Spleen (tissue), 11 donors: ENCODE results near the gene FCGR3B. TPM values are rescaled to one million over a fixed set of nuclear protein-coding genes. Genes with fewer than 3 reads are reported as not detected.
"Not testable (repeated sequence)": the region's sequence is repeated elsewhere in the genome, so short reads cannot be mapped to it uniquely, and the experiment has no call there.

Experiments used
- DNase-seq: peaks from one replicate; pipeline ENCODE4 v3.0.0-alpha.2; 2020
- H3K27ac ChIP-seq, 8 donors: fragments of 200-600 bp; sonication (generic) in 7 of 8; 1 replicate in 4 of 8; 2 replicates in 4 of 8; pipeline versions ENCODE4 v1.5.0 to v1.8.0; 2016 to 2021; ENCODE audit warnings: inconsistent platforms in 4 of 8, mild to moderate bottlenecking in 4 of 8, moderate library complexity in 1 of 8
- H3K27me3 ChIP-seq, 7 donors: fragments of 200-600 bp; sonication (generic) in 6 of 7; replicated peaks in 1 of 7; 1 replicate in 4 of 7; 2 replicates in 3 of 7; pipeline versions ENCODE4 v1.5.0 to v1.8.0; 2016 to 2021; ENCODE audit warnings: inconsistent platforms in 3 of 7, mild to moderate bottlenecking in 1 of 7
- H3K36me3 ChIP-seq, 6 donors: fragments of 200-600 bp; sonication (generic) in 5 of 6; 1 replicate in 4 of 6; 2 replicates in 2 of 6; pipeline versions ENCODE4 v1.5.0 to v1.8.0; 2016 to 2021; ENCODE audit warnings: inconsistent platforms in 2 of 6
- H3K4me1 ChIP-seq, 6 donors: fragments of 200-600 bp; sonication (generic) in 5 of 6; 1 replicate in 3 of 6; 2 replicates in 3 of 6; pipeline versions ENCODE4 v1.5.0 to v1.8.0; 2016 to 2021; ENCODE audit warnings: inconsistent platforms in 3 of 6
- H3K4me3 ChIP-seq, 8 donors: fragments of 200-600 bp; sonication (generic) in 7 of 8; 1 replicate in 4 of 8; 2 replicates in 4 of 8; pipeline versions ENCODE4 v1.5.0 to v1.8.0; 2016 to 2021; ENCODE audit warnings: inconsistent platforms in 4 of 8, mild to moderate bottlenecking in 4 of 8, moderate library complexity in 2 of 8
- H3K9me3 ChIP-seq, 8 donors: fragments of 200-600 bp; sonication (generic) in 7 of 8; 1 replicate in 4 of 8; 2 replicates in 4 of 8; pipeline versions ENCODE4 v1.5.0 to v1.8.0; 2016 to 2021; ENCODE audit warnings: inconsistent platforms in 4 of 8
- WGBS, 5 donors: extraction: QIAGEN DNeasy Blood & Tissue Kit in 3 of 5; methylation state at CpG; one replicate each; pipeline versions ENCODE4 v1.1.5 to v1.1.7; 2013 to 2018; 5-methylcytosine and 5-hydroxymethylcytosine counted together
- intact Hi-C: fragments of 100-400 bp; cut with DNase I; formaldehyde crosslinking; loops from one replicate; pipeline ENCODE4 v1.15.0; 2023; ENCODE audit warnings: low total_unique reads
- polyA plus RNA-seq, 3 donors: library from polyadenylated mRNA; stranded (reverse); fragments of 200-250 nt; gene quantifications; one replicate each; pipeline ENCODE4 v1.2.1, GENCODE V29; 2013
- total RNA-seq, 7 donors: library from RNA; depleted of rRNA in 3 of 7; stranded (reverse); fragments of >200 nt in 3 of 7; fragmentation: NEBNext Ultra II Directional in 4 of 7; extraction: Animal tissue kit (Norgen Biotek cat#: 25700) in 4 of 7; gene quantifications; one replicate each; pipeline versions ENCODE4 v1.1.0 to v1.2.1, GENCODE V29; 2016 to 2021
- TF ChIP-seq, protein P1 (sequence below), 11 experiments: fragments of 200-600 bp in 7 of 11; fragments of 450-650 bp in 4 of 11; sonication (generic) in 4 of 11; IDR thresholded peaks in 8 of 11; conservative IDR thresholded peaks in 3 of 11; 1 replicate in 7 of 11; 2 replicates in 4 of 11; pipeline versions ENCODE4 v1.4.0 to v1.8.0; 2016 to 2021; ENCODE audit warnings: antibody characterized with exemption in 11 of 11, inconsistent platforms in 4 of 11, mild to moderate bottlenecking in 1 of 11
- donor health status: healthy with polysubstance abuse.
- donor health status: DM: no; HTN: no; CAD: no; lungs with moderate emphysema.
- donor health status: DM: no; HTN: no; CAD: no.
- donor health status: Bipolar disorder and iron deficiency.
- donor health status: healthy.
- donor health status: DM: no; HTN: no; CAD: no.
- donor health status: DM: yes; HTN: yes; CAD: no.

The FCGR3B gene
- total and polyA plus RNA-seq, 10 donors, result 2.2 to 268 (median 92.5) TPM

DNA sequence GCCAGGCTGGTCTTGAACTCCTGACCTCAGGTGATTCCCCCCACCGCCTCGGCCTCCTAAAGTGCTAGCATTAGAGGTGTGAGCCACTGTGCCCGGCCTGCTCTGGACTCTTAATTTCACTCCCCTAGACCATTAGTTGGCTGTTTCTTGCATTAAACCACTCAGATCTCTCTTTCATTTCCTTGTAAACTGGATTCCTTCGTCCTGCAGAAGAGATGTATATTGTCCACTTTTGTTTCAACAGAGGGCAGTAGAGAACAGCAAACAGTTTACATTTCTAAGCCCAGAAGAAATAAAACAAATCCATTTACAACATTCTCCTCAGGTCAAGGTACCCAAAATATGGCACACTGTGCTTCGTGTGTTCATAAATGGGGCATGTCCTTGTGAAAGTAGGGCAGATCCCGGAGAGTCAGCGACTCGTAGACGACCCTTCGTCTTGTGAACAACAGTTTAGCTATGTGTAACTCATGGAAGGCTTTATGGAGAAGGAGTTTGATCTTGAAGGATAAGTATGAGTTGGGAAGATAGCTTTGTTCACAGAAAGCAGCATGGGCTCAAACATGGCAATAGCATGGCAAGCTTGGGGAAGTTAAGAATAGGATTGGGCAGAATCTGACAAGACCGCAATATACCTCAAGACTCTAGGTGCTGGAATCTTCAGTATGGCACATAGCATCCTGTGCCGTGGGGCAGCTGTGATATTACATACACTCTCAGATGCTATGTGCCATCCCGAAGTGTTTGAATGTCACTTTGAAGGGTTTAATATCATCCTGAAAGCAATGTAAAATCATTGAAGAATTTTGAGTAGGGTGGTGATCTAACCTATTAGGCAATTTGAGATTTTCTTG is 16.8 kb upstream of the FCGR3B start:
- H3K9me3 ChIP-seq, H3K36me3 ChIP-seq, H3K4me3 ChIP-seq, H3K27ac ChIP-seq, intact Hi-C loops, H3K27me3 ChIP-seq: not testable (repeated sequence)
- DNase-seq, result peak; percentile 71
- TF ChIP-seq, protein P1, sequence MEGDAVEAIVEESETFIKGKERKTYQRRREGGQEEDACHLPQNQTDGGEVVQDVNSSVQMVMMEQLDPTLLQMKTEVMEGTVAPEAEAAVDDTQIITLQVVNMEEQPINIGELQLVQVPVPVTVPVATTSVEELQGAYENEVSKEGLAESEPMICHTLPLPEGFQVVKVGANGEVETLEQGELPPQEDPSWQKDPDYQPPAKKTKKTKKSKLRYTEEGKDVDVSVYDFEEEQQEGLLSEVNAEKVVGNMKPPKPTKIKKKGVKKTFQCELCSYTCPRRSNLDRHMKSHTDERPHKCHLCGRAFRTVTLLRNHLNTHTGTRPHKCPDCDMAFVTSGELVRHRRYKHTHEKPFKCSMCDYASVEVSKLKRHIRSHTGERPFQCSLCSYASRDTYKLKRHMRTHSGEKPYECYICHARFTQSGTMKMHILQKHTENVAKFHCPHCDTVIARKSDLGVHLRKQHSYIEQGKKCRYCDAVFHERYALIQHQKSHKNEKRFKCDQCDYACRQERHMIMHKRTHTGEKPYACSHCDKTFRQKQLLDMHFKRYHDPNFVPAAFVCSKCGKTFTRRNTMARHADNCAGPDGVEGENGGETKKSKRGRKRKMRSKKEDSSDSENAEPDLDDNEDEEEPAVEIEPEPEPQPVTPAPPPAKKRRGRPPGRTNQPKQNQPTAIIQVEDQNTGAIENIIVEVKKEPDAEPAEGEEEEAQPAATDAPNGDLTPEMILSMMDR (IDR thresholded peaks at IDR 0.05 in 8 of 11, conservative IDR thresholded peaks at IDR 0.05 in 3 of 11), result peak in 9 of 11 experiments; percentile 14 to 56 (median 46)
- peaks cover 0 to 20% (median 2%) of the 10 kb centered on the region in 6 donors for H3K4me1 ChIP-seq
- 53 to 64% (median 57%) methylated on average over 11 to 12 of the region's 13 CpGs for WGBS, 5 donors

DNA sequence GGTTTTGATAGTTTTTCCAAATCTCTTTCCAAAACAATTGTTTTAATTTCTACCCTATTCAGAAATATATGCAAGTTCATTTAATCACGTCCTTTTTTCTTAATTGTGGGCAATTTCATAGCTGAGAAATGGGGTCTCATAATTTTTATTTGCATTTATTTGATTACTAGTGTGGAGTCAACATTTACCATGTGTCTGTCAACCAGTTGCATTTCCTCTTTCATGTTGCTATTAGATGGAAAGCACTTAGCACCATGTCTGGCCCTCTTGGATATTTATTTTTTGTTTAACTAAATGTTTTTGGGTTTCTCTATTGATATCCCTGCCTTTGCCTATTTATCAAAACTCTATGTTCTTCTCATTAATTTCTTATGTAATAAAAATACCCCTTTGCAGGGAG is 13.9 kb upstream of the FCGR3B start:
- H3K4me3 ChIP-seq, H3K9me3 ChIP-seq, intact Hi-C loops, H3K36me3 ChIP-seq, DNase-seq, H3K27me3 ChIP-seq: not testable (repeated sequence)
- H3K27ac ChIP-seq, result peak overlapping the region in 6 of 8 donors; percentile 74 to 88 (median 85)
- H3K4me1 ChIP-seq, result peaks cover 0 to 21% (median 2%) of the 10 kb centered on the region in 6 donors
- WGBS, 5 donors, result 64 to 81% (median 71%) methylated on average over 1 of the region's 1 CpG

DNA sequence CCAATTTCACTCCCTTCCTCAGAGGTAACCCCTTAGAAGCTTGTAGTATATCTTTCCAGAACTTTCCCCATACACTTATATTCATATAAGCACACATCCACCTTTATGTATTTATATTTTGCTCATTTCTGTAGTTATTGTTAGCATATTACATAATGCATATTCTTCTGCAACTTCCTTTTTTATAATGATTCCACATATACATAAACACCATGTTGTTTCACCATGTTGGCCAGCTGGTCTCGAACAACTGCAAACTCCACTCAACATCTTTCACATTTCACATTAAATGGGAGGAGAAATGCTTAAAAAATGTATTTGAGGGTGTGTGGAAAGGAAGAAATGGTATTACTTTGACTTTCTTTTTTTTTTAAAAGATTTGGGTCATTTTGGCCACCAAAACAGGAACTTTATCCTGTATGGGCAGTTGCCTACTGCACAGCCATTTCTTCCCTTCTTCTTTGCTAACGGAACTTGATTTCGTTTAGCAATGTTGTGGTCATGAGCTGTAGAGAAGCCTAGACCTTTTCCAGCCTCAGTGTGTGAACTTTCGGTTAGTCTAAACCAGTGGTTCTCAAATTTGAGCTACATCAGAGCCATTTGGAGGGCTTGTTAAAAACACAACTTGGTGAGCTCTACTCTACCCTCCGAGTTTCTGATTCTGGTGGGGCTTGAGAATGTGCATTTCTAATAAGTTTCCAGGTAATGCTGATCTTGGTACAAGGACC is 12.7 kb upstream of the FCGR3B start:
- intact Hi-C loops, H3K36me3 ChIP-seq, DNase-seq, H3K27me3 ChIP-seq, H3K9me3 ChIP-seq: not testable (repeated sequence)
- peaks cover 0 to 21% (median 2%) of the 10 kb centered on the region in 6 donors for H3K4me1 ChIP-seq
- 37 to 78% (median 51%) methylated on average over 3 to 5 of the region's 5 CpGs for WGBS, 5 donors
- H3K4me3 ChIP-seq, result peak overlapping the region in 1 of 8 donors; percentile 35
- H3K27ac ChIP-seq, result peak overlapping the region in 7 of 8 donors; percentile 69 to 88 (median 84)

DNA sequence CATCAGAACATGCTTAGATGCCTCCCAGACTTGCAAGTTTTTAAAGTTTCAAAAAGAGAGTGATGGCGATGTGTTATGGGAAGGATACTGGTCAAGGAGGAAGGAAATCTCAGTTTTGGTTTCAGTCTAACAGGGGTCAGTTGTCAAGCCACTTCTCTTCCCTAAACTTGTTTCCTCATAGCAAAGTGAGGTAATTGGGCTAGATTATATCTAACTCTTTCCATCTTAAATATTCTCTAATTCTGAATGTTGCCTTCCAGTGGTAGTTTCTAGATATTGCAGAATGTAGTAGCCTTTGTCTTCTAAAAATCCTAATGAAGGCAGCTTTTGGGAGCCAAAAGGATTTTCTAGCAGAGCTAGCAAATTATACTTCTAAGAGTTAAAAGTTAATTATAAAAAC is 11.7 kb upstream of the FCGR3B start:
- TF ChIP-seq, protein P1 (IDR thresholded peaks at IDR 0.05 in 8 of 11, conservative IDR thresholded peaks at IDR 0.05 in 3 of 11), result peak in 2 of 11 experiments; percentile 34 to 44
- 18 to 25% (median 22%) methylated on average over 1 of the region's 1 CpG; no CpG with 5 or more reads in 2 of the 5 donors for WGBS, 5 donors
- H3K9me3 ChIP-seq, DNase-seq, H3K27me3 ChIP-seq, intact Hi-C loops, H3K36me3 ChIP-seq: not testable (repeated sequence)
- Histone ChIP-seq H3K27ac (peak overlapping the region in 7 of 8 donors; percentile 69 to 88 (median 84)), H3K4me1 (peaks cover 0 to 19% (median 2%) of the 10 kb centered on the region in 6 donors), H3K4me3 (peak overlapping the region in 1 of 8 donors; percentile 27)

DNA sequence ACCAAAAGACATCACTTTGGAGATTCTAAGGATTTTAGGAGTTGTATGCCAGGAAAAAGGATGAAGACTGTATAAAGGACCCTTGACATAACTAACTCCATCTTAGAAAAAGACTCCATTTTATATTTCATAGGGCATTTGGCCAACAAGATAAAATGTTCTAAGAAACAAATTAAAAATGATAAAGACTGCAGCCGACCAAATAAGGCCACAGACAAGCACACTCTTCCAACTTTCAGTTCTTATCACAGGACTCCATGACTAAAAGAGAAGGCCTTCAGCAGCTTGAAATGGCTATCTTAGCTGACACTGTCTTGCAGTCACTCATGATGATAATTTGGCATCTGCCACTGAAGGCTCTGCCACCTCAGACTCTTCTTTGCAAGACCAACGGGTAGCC is 8.2 kb upstream of the FCGR3B start:
- H3K36me3 ChIP-seq, intact Hi-C loops, H3K27me3 ChIP-seq, H3K9me3 ChIP-seq, H3K4me1 ChIP-seq, H3K4me3 ChIP-seq, H3K27ac ChIP-seq, DNase-seq: not testable (repeated sequence)
- WGBS, 5 donors, result 80 to 100% (median 89%) methylated on average over 1 to 2 of the region's 2 CpGs

DNA sequence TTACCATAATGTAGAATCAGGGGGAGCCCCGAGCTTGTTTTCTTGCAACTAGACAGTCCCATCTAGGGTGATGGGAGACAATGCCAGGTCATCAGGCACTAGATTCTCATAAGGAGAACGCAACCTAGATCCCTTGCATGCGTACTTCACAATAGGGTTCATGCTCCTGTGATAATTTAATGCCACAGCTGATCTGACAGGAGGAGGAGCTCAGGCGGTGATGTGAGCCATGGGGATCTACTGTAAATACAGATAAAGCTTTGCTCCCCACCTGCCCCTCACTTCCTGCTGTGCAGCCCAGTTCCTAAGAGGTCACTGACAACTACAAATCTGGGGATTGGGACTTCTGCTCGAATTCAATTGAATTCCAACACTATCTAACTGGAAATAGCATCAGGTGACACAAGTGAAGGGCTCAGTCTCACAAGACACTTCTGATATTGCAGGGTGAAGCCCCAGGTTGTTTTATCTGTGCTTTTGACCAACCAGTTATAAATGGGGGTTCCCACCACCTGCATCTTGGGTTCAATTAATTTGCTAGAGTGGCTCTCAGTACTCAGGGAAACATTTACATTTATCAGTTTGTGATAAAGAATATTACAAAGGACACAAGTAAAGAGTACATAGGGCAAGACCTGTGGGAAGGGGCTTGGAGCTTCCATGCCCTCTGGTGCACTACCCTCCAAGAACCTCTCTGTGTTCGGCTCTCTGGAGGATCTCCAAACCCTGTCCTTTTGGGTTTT is 7.4 kb upstream of the FCGR3B start:
- DNase-seq, H3K4me1 ChIP-seq, H3K27me3 ChIP-seq, H3K27ac ChIP-seq, H3K36me3 ChIP-seq, H3K9me3 ChIP-seq, H3K4me3 ChIP-seq, intact Hi-C loops: not testable (repeated sequence)
- 53 to 96% (median 79%) methylated on average over 1 to 6 of the region's 6 CpGs for WGBS, 5 donors

DNA sequence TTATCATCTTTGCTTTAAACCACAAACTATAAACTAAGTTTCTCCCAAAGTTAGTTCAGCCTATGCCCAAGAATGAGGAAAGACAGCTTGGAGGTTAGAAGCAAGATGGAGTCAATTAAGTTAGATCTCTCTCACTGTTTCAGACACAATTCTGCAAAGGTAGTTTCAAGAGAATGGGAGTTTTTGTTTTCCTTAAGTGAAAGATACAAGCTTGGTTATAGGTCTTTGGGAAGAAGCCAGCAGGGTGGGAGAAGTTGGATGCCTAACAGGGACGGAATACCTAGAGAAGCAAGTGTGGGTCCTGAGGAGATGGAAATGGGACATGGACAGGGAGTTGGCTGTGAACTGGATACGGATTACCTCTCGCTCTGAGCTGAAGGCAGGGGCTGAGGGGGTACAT is 6.0 kb upstream of the FCGR3B start:
- peak overlapping the region in 2 of 8 donors; percentile 32 to 82 for H3K27ac ChIP-seq
- 78 to 98% (median 96%) methylated on average over 3 of the region's 3 CpGs for WGBS, 5 donors
- H3K9me3 ChIP-seq, intact Hi-C loops, H3K4me1 ChIP-seq, H3K4me3 ChIP-seq, DNase-seq, H3K27me3 ChIP-seq, H3K36me3 ChIP-seq: not testable (repeated sequence)

DNA sequence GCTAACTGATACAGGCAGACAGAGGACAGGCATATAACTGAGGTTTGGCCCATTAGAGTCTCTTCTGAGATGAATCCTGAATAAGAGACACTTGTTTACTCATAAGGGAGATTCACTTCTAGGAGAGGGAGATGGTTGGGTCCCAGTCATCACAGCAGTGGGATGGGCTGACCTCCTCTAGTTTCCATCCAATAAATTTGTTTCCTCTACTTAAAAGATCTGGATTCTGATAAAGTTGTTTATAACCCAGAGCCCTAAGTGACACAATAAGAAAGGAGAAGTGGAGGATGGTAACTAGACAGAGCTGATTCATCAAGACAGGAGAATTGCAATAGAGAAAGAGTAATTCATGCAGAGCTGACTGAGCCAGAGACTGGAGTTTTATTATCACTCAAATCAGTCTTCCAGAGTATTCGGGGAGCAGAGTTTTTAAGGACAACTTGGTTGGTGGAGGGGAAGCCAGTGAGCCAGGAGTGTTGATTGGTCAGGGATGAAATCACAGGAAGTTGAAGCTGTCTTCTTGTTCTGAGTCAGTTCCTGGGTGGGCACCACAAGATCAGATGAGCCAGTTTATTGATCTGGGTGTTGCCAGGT is 5.3 kb upstream of the FCGR3B start:
- H3K4me1 ChIP-seq, intact Hi-C loops, H3K27me3 ChIP-seq, H3K9me3 ChIP-seq, H3K36me3 ChIP-seq, H3K4me3 ChIP-seq, DNase-seq: not testable (repeated sequence)
- 25 to 63% (median 40%) methylated on average over 1 of the region's 1 CpG; no CpG with 5 or more reads in 2 of the 5 donors for WGBS, 5 donors
- peak overlapping the region in 7 of 8 donors; percentile 44 to 82 (median 67) for H3K27ac ChIP-seq
